Left ventricle myocardium inferior (tissue), 1 donor: ENCODE data around the gene DHCR7. TPM values are rescaled to one million over a fixed set of nuclear protein-coding genes. Genes with fewer than 3 reads are reported as not detected.

Source experiments
- DNase-seq: peaks from one replicate; pipeline ENCODE4 v3.0.0-alpha.2; 2020
- H3K27ac ChIP-seq: fragments of 200-600 bp; replicated peaks from 2 replicates; pipeline ENCODE4 v1.8.0; 2021
- H3K27me3 ChIP-seq: fragments of 200-600 bp; 2 replicates; pipeline ENCODE4 v1.8.0; 2021; ENCODE audit warnings: low read depth
- H3K36me3 ChIP-seq: fragments of 200-600 bp; 2 replicates; pipeline ENCODE4 v1.8.0; 2021
- H3K4me1 ChIP-seq: fragments of 200-600 bp; 2 replicates; pipeline ENCODE4 v1.8.0; 2021
- H3K4me3 ChIP-seq: fragments of 200-600 bp; 2 replicates; pipeline ENCODE4 v1.8.0; 2021; ENCODE audit warnings: mild to moderate bottlenecking, moderate library complexity
- H3K9me3 ChIP-seq: fragments of 200-600 bp; replicated peaks from 2 replicates; pipeline ENCODE4 v1.8.0; 2021
- CTCF ChIP-seq: fragments of 200-600 bp; IDR thresholded peaks from 2 replicates; pipeline ENCODE4 v1.8.0; 2021; ENCODE audit warnings: antibody characterized with exemption, mild to moderate bottlenecking, borderline replicate concordance
- intact Hi-C: fragments of 100-400 bp; cut with micrococcal nuclease; formaldehyde crosslinking; loops from one replicate; pipeline ENCODE4 v1.11.0; 2022
- total RNA-seq: library from RNA; stranded (reverse); fragmentation: NEBNext Ultra II Directional; extraction: Animal tissue kit (Norgen Biotek cat#: 25700); gene quantifications from one replicate; pipeline ENCODE4 v1.2.1, GENCODE V29; 2021
- donor health status: DM: no; HTN: yes; CAD: no; lungs with severe emphysema.

DHCR7 gene
- total RNA-seq, 1 donor from 2014 or later = 39.1 TPM

DNA sequence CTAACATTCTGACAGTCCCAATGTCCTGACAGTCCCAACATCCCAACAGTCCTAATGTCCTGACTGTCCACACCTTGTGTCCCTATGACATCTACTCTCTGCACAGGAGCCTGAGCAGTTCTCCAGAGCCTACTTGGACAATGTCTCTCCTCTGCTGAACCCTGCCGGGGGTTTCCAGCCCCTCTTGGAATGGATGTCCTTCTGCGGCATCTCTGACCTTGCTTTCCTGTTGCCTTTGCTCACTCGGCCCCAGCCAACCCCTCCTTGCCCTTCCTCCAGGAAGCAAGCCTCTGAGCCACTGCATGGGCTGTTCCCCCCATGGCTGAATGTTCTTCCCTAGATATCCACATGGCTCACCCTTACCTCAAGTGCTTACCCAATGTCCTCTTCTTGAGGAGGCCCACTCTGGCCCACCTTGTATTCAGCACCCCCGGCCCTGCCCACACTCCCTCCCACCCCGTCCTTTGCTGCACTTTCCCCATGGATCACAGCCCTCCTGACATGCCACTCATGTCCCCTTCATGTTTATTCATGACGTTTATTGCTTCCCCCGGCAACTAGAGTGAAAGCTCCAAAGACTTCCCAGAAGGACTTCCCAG lies 59.5 kb downstream of the DHCR7 start:
- no peaks in the 10 kb centered on the region for H3K36me3 ChIP-seq
- DNase-seq = no peak
- H3K27ac ChIP-seq = no peak overlapping the region
- H3K4me3 ChIP-seq = no peak overlapping the region
- intact Hi-C loops = no loop called here
- H3K9me3 ChIP-seq = no peaks in the 10 kb centered on the region
- H3K27me3 ChIP-seq = peaks cover 90% of the 10 kb centered on the region
- no peaks in the 10 kb centered on the region for H3K4me1 ChIP-seq
- no peak for TF ChIP-seq CTCF

GRCh38 chr11:71387784-71388636 lies 60.2 kb downstream of the DHCR7 start:
- H3K9me3 ChIP-seq = no peaks in the 10 kb centered on the region
- intact Hi-C loops = no loop called here
- no peak overlapping the region for H3K27ac ChIP-seq
- peaks cover 90% of the 10 kb centered on the region for H3K27me3 ChIP-seq
- no peak overlapping the region for H3K4me3 ChIP-seq
- no peaks in the 10 kb centered on the region for H3K4me1 ChIP-seq
- no peak for TF ChIP-seq CTCF
- no peak for DNase-seq
- H3K36me3 ChIP-seq = no peaks in the 10 kb centered on the region

GRCh38 chr11:71387200-71387599 lies 61.0 kb downstream of the DHCR7 start:
- no peaks in the 10 kb centered on the region for H3K4me1 ChIP-seq

GRCh38 chr11:71386202-71386601 lies 62.0 kb downstream of the DHCR7 start:
- intact Hi-C loops = no loop called here
- DNase-seq = no peak
- Histone ChIP-seq H3K4me1 (no peaks in the 10 kb centered on the region), H3K27ac (no peak overlapping the region), H3K4me3 (no peak overlapping the region), H3K36me3 (no peaks in the 10 kb centered on the region), H3K27me3 (peaks cover 76% of the 10 kb centered on the region), H3K9me3 (no peaks in the 10 kb centered on the region)
- TF ChIP-seq CTCF = no peak

More at GRCh38 chr11:71387200-71387599, 61.0 kb downstream of the DHCR7 start:
- Histone ChIP-seq H3K27ac (no peak overlapping the region), H3K9me3 (no peaks in the 10 kb centered on the region), H3K4me3 (no peak overlapping the region), H3K27me3 (peaks cover 86% of the 10 kb centered on the region), H3K36me3 (no peaks in the 10 kb centered on the region)
- intact Hi-C loops = no loop called here
- TF ChIP-seq CTCF = no peak
- DNase-seq = no peak

- Histone ChIP-seq H3K9me3 (no peaks in the 10 kb centered on the region), H3K4me1 (no peaks in the 10 kb centered on the region), H3K27ac (no peak overlapping the region), H3K4me3 (no peak overlapping the region), H3K27me3 (peaks cover 68% of the 10 kb centered on the region), H3K36me3 (no peaks in the 10 kb centered on the region)
- TF ChIP-seq CTCF = no peak
- intact Hi-C loops = no loop called here
- no peak for DNase-seq
Observed at GRCh38 chr11:71385091-71385490, 63.1 kb downstream of the DHCR7 start.
